Gastroesophageal sphincter (tissue), 3 donors: ENCODE results near the gene MAN1C1.
A peak's percentile ranks its signal among the peaks of the same experiment; 100 is the strongest.

ENCODE experiments used
- CTCF ChIP-seq, 4 experiments: fragments of 200-600 bp in 2 of 4; fragments of 450-650 bp in 2 of 4; sonication (generic) in 1 of 4; IDR thresholded peaks; one replicate each; pipeline ENCODE4 v1.5.1; 2017 to 2019; ENCODE audit warnings: antibody characterized with exemption in 4 of 4, mild to moderate bottlenecking in 2 of 4, moderate library complexity in 2 of 4
- POLR2A ChIP-seq, 2 donors: fragments of 450-650 bp; IDR thresholded peaks; one replicate each; pipeline ENCODE4 v1.6.1; 2017; ENCODE audit warnings: antibody characterized with exemption in 2 of 2, mild to moderate bottlenecking in 2 of 2, moderate library complexity in 1 of 2
- POLR2AphosphoS5 ChIP-seq: sonication (generic); formaldehyde crosslinking; IDR thresholded peaks from one replicate; pipeline ENCODE4 v1.6.1; 2017; ENCODE audit warnings: antibody characterized with exemption

DNA sequence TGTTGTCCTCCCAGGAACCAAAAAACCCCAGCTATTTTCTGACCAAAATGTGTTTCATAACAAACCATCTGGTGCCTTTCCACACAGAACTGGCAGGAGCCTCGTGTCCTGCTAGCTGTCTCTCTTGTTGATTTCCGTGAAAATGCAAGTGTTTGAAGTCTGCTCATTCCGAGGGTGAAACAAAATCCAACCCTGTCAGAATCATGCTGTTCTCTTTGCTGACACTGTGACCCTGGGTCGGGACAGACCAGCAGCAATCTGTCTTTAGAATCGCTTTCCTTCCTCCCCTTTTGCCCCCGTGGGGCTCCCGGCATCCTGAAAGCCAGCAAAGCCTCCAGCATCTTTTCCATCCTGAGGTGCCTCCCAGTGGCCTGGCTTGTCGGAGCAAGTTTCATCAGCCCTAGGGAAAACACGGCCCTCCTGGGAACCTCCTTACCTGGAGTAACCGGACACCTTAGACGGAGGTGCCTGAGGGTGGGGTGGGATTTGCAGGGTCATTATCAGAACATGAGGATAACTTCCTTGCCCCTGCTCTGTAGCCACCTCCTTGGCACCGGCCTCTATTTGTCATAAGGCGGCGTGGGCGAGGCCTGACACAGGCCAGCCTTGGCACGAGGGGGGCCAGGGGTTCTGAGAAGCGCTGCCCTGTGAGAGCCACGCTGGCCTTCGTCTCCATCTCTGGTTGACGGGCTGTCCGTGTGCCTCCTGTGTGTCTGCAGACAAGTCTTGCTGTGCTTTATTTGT is 48.3 kb upstream of the MAN1C1 start:
- TF ChIP-seq CTCF (IDR thresholded peaks at IDR 0.05) (peak in 3 of 4 experiments; percentile 22 to 44 (median 34)), POLR2A (IDR thresholded peaks at IDR 0.05) (no peak), POLR2AphosphoS5 (peak; percentile 77)
